ENCODE data around the gene NAA10.
A peak's percentile ranks its signal among the peaks of the same experiment; 100 is the strongest.

The NAA10 gene

DNA sequence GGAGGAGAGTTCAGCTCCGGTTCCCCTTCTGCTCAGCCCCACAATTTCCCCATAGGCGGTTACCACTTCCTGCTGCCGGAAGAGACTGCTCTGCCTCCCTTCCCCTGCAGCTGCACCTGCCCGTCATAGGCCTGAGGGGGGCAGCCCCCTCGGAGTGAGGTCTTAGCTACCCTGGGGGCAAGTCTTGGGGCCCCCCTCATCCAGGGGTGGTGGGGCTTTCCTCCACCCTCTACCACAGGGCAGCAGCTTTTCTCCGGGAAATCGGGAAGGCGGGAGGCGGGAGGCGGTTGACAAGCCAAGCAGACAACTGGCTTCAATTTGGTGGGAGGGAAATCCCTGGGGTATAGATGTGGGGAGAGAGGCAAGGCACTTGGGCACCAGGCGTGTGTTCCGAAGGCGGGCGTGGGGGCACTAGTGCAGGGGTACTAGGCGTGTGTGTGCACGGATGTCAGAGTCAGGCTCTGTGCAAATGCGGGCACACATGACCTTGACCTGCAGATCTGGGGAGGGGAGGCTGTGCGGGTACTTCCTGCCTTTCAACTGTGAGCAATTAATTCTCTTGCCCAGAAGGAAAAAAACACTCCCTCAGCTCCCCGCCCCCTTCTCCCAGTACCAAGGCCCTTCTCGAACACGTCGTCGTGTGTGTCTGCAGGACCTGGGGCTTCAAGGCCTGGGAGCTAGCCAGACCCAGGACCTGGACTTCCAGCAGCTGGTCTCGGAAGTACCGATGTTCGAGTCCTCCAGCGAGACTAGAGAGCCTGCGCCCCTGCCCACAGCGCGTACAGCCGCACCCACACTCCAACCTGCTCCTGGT lies 7.8 kb downstream of the NAA10 start:
- peaks cover 18% of the 10 kb centered on the region for H3K36me3 ChIP-seq (ENCODE audit: control insufficient read depth, insufficient read depth, low read length)
- H3K4me1 ChIP-seq (ENCODE audit: control insufficient read depth, insufficient read depth, low read length): peaks cover 12% of the 10 kb centered on the region
- peak overlapping the region; percentile 95 for H3K27ac ChIP-seq (ENCODE audit: low read depth, low read length)

GRCh38 chrX:153926552-153926857 lies 8.3 kb downstream of the NAA10 start:
- Histone ChIP-seq H3K9me3 (ENCODE audit: control insufficient read depth, insufficient read depth, low read length) (peaks cover 22% of the 10 kb centered on the region), H3K9ac (ENCODE audit: low read depth, low read length) (no peak overlapping the region), H3K4me1 (ENCODE audit: control insufficient read depth, insufficient read depth, low read length) (peaks cover 12% of the 10 kb centered on the region), H3K27me3 (ENCODE audit: control insufficient read depth, insufficient read depth, low read length) (no peaks in the 10 kb centered on the region), H3K27ac (ENCODE audit: low read depth, low read length) (peak overlapping the region; percentile 95), H3K4me3 (ENCODE audit: low read depth, low read length) (peak overlapping the region; percentile 73; the same call in 1 of the 2 replicates), H3K36me3 (ENCODE audit: control insufficient read depth, insufficient read depth, low read length) (peaks cover 13% of the 10 kb centered on the region; the same call in 1 of the 2 replicates)

More for the DNA sequence above, 7.8 kb downstream of the NAA10 start:
- Histone ChIP-seq H3K9ac (ENCODE audit: low read depth, low read length) (peak overlapping the region; percentile 78; the same call in 1 of the 2 replicates), H3K4me3 (ENCODE audit: low read depth, low read length) (peak overlapping the region; percentile 73), H3K27me3 (ENCODE audit: control insufficient read depth, insufficient read depth, low read length) (no peaks in the 10 kb centered on the region), H3K9me3 (ENCODE audit: control insufficient read depth, insufficient read depth, low read length) (peaks cover 24% of the 10 kb centered on the region)

- Histone ChIP-seq H3K36me3 (ENCODE audit: control insufficient read depth, insufficient read depth, low read length) (peaks cover 7% of the 10 kb centered on the region; the same call in 1 of the 2 replicates), H3K27ac (ENCODE audit: low read depth, low read length) (peak within 1 kb of the TSS; percentile 95), H3K27me3 (ENCODE audit: control insufficient read depth, insufficient read depth, low read length) (no peaks in the 10 kb centered on the region), H3K9ac (ENCODE audit: low read depth, low read length) (peak within 1 kb of the TSS; percentile 70), H3K4me3 (ENCODE audit: low read depth, low read length) (peak within 1 kb of the TSS; percentile 73), H3K4me1 (ENCODE audit: control insufficient read depth, insufficient read depth, low read length) (peaks cover 12% of the 10 kb centered on the region), H3K9me3 (ENCODE audit: control insufficient read depth, insufficient read depth, low read length) (peaks cover 19% of the 10 kb centered on the region)
Observed at GRCh38 chrX:153925739-153926551, 8.9 kb downstream of the NAA10 start, which contains the start of gene ARHGAP4. Gene ARHGAP4 (minus strand): TSS chrX:153926264. CDS start chrX:153926202, 62 bp downstream.

- no peak overlapping the region for H3K9ac ChIP-seq (ENCODE audit: low read depth, low read length)
- 0 out of 2 replicates have a peak, but pooled peaks cover 3% of the 10 kb centered on the region for H3K36me3 ChIP-seq (ENCODE audit: control insufficient read depth, insufficient read depth, low read length)
- H3K27ac ChIP-seq (ENCODE audit: low read depth, low read length): peak overlapping the region; percentile 45
- no peaks in the 10 kb centered on the region for H3K27me3 ChIP-seq (ENCODE audit: control insufficient read depth, insufficient read depth, low read length)
- peaks cover 12% of the 10 kb centered on the region for H3K4me1 ChIP-seq (ENCODE audit: control insufficient read depth, insufficient read depth, low read length)
- H3K9me3 ChIP-seq (ENCODE audit: control insufficient read depth, insufficient read depth, low read length): peaks cover 21% of the 10 kb centered on the region
- H3K4me3 ChIP-seq (ENCODE audit: low read depth, low read length): peak overlapping the region; percentile 73
Observed at GRCh38 chrX:153925387-153925738, 9.5 kb downstream of the NAA10 start.

- H3K27ac ChIP-seq (ENCODE audit: low read depth, low read length): no peak overlapping the region
- H3K9me3 ChIP-seq (ENCODE audit: control insufficient read depth, insufficient read depth, low read length): peaks cover 14% of the 10 kb centered on the region
- peaks cover 12% of the 10 kb centered on the region for H3K4me1 ChIP-seq (ENCODE audit: control insufficient read depth, insufficient read depth, low read length)
- no peaks in the 10 kb centered on the region for H3K27me3 ChIP-seq (ENCODE audit: control insufficient read depth, insufficient read depth, low read length)
- no peak overlapping the region for H3K4me3 ChIP-seq (ENCODE audit: low read depth, low read length)
- no peak overlapping the region for H3K9ac ChIP-seq (ENCODE audit: low read depth, low read length)
- no peaks in the 10 kb centered on the region for H3K36me3 ChIP-seq (ENCODE audit: control insufficient read depth, insufficient read depth, low read length)
Observed at GRCh38 chrX:153924149-153924861, 10.5 kb downstream of the NAA10 start.

- Histone ChIP-seq H3K9me3 (ENCODE audit: control insufficient read depth, insufficient read depth, low read length) (peaks cover 20% of the 10 kb centered on the region), H3K9ac (ENCODE audit: low read depth, low read length) (no peak overlapping the region), H3K4me3 (ENCODE audit: low read depth, low read length) (no peak overlapping the region), H3K27ac (ENCODE audit: low read depth, low read length) (no peak overlapping the region), H3K36me3 (ENCODE audit: control insufficient read depth, insufficient read depth, low read length) (no peaks in the 10 kb centered on the region), H3K4me1 (ENCODE audit: control insufficient read depth, insufficient read depth, low read length) (peaks cover 12% of the 10 kb centered on the region), H3K27me3 (ENCODE audit: control insufficient read depth, insufficient read depth, low read length) (no peaks in the 10 kb centered on the region)
Observed at GRCh38 chrX:153922932-153923857, 11.6 kb downstream of the NAA10 start.

GRCh38 chrX:153921511-153922446 lies 13.1 kb downstream of the NAA10 start:
- no peak overlapping the region for H3K9ac ChIP-seq (ENCODE audit: low read depth, low read length)
- H3K4me1 ChIP-seq (ENCODE audit: control insufficient read depth, insufficient read depth, low read length): peaks cover 4% of the 10 kb centered on the region; the same call in 1 of the 2 replicates
- peaks cover 17% of the 10 kb centered on the region for H3K9me3 ChIP-seq (ENCODE audit: control insufficient read depth, insufficient read depth, low read length)
- H3K27ac ChIP-seq (ENCODE audit: low read depth, low read length): no peak overlapping the region
- H3K4me3 ChIP-seq (ENCODE audit: low read depth, low read length): no peak overlapping the region
- H3K27me3 ChIP-seq (ENCODE audit: control insufficient read depth, insufficient read depth, low read length): no peaks in the 10 kb centered on the region
- H3K36me3 ChIP-seq (ENCODE audit: control insufficient read depth, insufficient read depth, low read length): peaks cover 3% of the 10 kb centered on the region; the same call in 1 of the 2 replicates

GRCh38 chrX:153921070-153921469 lies 13.8 kb downstream of the NAA10 start:
- peaks cover 3% of the 10 kb centered on the region; the same call in 1 of the 2 replicates for H3K36me3 ChIP-seq (ENCODE audit: control insufficient read depth, insufficient read depth, low read length)
- H3K27me3 ChIP-seq (ENCODE audit: control insufficient read depth, insufficient read depth, low read length): no peaks in the 10 kb centered on the region
- H3K4me1 ChIP-seq (ENCODE audit: control insufficient read depth, insufficient read depth, low read length): peaks cover 4% of the 10 kb centered on the region; the same call in 1 of the 2 replicates
- peaks cover 22% of the 10 kb centered on the region for H3K9me3 ChIP-seq (ENCODE audit: control insufficient read depth, insufficient read depth, low read length)
- no peak overlapping the region for H3K9ac ChIP-seq (ENCODE audit: low read depth, low read length)
- no peak overlapping the region for H3K4me3 ChIP-seq (ENCODE audit: low read depth, low read length)
- no peak overlapping the region for H3K27ac ChIP-seq (ENCODE audit: low read depth, low read length)

- Histone ChIP-seq H3K4me3 (ENCODE audit: low read depth, low read length) (no peak overlapping the region), H3K27me3 (ENCODE audit: control insufficient read depth, insufficient read depth, low read length) (no peaks in the 10 kb centered on the region), H3K4me1 (ENCODE audit: control insufficient read depth, insufficient read depth, low read length) (peaks cover under 1% of the 10 kb centered on the region; the same call in 1 of the 2 replicates), H3K27ac (ENCODE audit: low read depth, low read length) (no peak overlapping the region), H3K36me3 (ENCODE audit: control insufficient read depth, insufficient read depth, low read length) (peaks cover 3% of the 10 kb centered on the region; the same call in 1 of the 2 replicates), H3K9ac (ENCODE audit: low read depth, low read length) (no peak overlapping the region), H3K9me3 (ENCODE audit: control insufficient read depth, insufficient read depth, low read length) (peaks cover 25% of the 10 kb centered on the region)
Observed at GRCh38 chrX:153920546-153920945, 14.3 kb downstream of the NAA10 start.

Data from HUES48 (cell line).